Testis (tissue), 2 donors: ENCODE data around the gene EPS8L3.

Experiments used
- POLR2A ChIP-seq: fragments of 450-650 bp; IDR thresholded peaks from one replicate; pipeline ENCODE4 v1.6.1; 2017; ENCODE audit warnings: antibody characterized with exemption, mild to moderate bottlenecking, moderate library complexity
- TF ChIP-seq, protein P1 (sequence below), 3 experiments: fragments of 450-650 bp in 2 of 3; fragments of 200-600 bp in 1 of 3; sonication (generic) in 1 of 3; IDR thresholded peaks; one replicate each; pipeline ENCODE4 v1.5.1; 2016 to 2019; ENCODE audit warnings: antibody characterized with exemption in 3 of 3, mild to moderate bottlenecking in 2 of 3, moderate library complexity in 1 of 3

DNA sequence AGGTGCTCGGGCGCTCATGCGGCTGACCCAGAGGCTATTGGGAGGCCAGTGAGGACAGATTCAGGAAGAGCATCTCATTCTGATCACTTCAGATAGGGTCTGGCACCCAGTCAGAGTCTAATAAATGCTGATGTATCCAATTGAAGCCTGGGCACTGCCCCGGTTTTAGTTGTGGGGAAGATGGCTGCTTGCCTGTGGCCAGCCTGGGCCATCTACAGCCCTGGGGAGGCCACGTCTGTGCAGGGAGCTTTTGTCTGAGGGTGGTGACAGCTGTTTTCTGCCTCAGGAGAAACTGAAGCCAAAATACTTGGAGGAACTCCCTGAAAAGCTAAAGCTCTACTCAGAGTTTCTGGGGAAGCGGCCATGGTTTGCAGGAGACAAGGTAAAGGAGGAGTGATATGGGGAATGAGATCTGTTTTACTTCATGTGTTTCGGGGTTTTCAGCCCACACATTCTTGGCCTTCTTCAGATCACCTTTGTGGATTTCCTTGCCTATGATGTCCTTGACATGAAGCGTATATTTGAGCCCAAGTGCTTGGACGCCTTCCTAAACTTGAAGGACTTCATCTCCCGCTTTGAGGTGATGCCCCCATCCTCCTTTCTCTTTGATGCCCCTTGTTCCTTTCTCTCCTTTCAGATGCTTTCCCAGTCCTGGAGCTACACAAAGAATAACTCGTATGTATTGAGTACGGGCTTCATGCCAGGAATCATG is 48.9 kb downstream of the EPS8L3 start:
- TF ChIP-seq, protein P1, sequence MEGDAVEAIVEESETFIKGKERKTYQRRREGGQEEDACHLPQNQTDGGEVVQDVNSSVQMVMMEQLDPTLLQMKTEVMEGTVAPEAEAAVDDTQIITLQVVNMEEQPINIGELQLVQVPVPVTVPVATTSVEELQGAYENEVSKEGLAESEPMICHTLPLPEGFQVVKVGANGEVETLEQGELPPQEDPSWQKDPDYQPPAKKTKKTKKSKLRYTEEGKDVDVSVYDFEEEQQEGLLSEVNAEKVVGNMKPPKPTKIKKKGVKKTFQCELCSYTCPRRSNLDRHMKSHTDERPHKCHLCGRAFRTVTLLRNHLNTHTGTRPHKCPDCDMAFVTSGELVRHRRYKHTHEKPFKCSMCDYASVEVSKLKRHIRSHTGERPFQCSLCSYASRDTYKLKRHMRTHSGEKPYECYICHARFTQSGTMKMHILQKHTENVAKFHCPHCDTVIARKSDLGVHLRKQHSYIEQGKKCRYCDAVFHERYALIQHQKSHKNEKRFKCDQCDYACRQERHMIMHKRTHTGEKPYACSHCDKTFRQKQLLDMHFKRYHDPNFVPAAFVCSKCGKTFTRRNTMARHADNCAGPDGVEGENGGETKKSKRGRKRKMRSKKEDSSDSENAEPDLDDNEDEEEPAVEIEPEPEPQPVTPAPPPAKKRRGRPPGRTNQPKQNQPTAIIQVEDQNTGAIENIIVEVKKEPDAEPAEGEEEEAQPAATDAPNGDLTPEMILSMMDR (IDR thresholded peaks at IDR 0.05), result no peak
- no peak for TF ChIP-seq POLR2A
